ENCODE measurements around the gene DUSP22.

GRCh38 chr6:257031-257725, 35.1 kb upstream of the DUSP22 start:
- TF ChIP-seq EZH2 (IDR thresholded peaks at IDR 0.05) (no peak), SP1 (IDR thresholded peaks at IDR 0.05; ENCODE audit: low read depth) (no peak), POLR2A (IDR thresholded peaks at IDR 0.05; ENCODE audit: borderline replicate concordance, extremely low read depth, insufficient read depth, insufficient read length) (no peak), POLR2AphosphoS5 (IDR thresholded peaks at IDR 0.05; ENCODE audit: low read depth, low read length) (no peak)
- TF ChIP-seq, protein P1, sequence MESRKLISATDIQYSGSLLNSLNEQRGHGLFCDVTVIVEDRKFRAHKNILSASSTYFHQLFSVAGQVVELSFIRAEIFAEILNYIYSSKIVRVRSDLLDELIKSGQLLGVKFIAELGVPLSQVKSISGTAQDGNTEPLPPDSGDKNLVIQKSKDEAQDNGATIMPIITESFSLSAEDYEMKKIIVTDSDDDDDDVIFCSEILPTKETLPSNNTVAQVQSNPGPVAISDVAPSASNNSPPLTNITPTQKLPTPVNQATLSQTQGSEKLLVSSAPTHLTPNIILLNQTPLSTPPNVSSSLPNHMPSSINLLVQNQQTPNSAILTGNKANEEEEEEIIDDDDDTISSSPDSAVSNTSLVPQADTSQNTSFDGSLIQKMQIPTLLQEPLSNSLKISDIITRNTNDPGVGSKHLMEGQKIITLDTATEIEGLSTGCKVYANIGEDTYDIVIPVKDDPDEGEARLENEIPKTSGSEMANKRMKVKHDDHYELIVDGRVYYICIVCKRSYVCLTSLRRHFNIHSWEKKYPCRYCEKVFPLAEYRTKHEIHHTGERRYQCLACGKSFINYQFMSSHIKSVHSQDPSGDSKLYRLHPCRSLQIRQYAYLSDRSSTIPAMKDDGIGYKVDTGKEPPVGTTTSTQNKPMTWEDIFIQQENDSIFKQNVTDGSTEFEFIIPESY (IDR thresholded peaks at IDR 0.05; ENCODE audit: extremely low read depth, insufficient replicate concordance, low read length): no peak
- TF ChIP-seq, protein P2, sequence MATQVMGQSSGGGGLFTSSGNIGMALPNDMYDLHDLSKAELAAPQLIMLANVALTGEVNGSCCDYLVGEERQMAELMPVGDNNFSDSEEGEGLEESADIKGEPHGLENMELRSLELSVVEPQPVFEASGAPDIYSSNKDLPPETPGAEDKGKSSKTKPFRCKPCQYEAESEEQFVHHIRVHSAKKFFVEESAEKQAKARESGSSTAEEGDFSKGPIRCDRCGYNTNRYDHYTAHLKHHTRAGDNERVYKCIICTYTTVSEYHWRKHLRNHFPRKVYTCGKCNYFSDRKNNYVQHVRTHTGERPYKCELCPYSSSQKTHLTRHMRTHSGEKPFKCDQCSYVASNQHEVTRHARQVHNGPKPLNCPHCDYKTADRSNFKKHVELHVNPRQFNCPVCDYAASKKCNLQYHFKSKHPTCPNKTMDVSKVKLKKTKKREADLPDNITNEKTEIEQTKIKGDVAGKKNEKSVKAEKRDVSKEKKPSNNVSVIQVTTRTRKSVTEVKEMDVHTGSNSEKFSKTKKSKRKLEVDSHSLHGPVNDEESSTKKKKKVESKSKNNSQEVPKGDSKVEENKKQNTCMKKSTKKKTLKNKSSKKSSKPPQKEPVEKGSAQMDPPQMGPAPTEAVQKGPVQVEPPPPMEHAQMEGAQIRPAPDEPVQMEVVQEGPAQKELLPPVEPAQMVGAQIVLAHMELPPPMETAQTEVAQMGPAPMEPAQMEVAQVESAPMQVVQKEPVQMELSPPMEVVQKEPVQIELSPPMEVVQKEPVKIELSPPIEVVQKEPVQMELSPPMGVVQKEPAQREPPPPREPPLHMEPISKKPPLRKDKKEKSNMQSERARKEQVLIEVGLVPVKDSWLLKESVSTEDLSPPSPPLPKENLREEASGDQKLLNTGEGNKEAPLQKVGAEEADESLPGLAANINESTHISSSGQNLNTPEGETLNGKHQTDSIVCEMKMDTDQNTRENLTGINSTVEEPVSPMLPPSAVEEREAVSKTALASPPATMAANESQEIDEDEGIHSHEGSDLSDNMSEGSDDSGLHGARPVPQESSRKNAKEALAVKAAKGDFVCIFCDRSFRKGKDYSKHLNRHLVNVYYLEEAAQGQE (IDR thresholded peaks at IDR 0.05; ENCODE audit: low read depth): no peak
